ENCODE measurements around the gene IL1R2. TPM values are rescaled to one million over a fixed set of nuclear protein-coding genes. Genes with fewer than 3 reads are reported as not detected.

IL1R2 gene
- total and polyA plus RNA-seq, 2 of the 13 experiments (the other 11 are each of a cell fraction or from before 2014, with no cell fraction given): 3.6 to 7.3 TPM

GRCh38 chr2:101995019-101995418 is 3.3 kb downstream of the IL1R2 start:
- Histone ChIP-seq H3K27me3 (ENCODE audit: control insufficient read depth in 1 of 2, insufficient read depth in 2 of 2, low read length in 2 of 2) (peaks cover 2 to 49% of the 10 kb centered on the region in 2 experiments), H3K79me2 (ENCODE audit: insufficient read depth, low read length) (no peaks in the 10 kb centered on the region), H3K4me1 (ENCODE audit: insufficient read depth, low read length) (peaks cover 23% of the 10 kb centered on the region), H3K27ac (ENCODE audit: extremely low read length, insufficient read depth, low read length) (no peak overlapping the region), H3K4me2 (ENCODE audit: low read depth, low read length) (no peak overlapping the region), H3K36me3 (replicated peaks in 1 of 2; ENCODE audit: control insufficient read depth in 1 of 2, insufficient read depth in 2 of 2, low read length in 2 of 2) (no peaks in the 10 kb centered on the region), H3K9ac (ENCODE audit: insufficient read depth, low read depth, low read length) (no peak overlapping the region), H4K20me1 (ENCODE audit: insufficient read depth, low read length) (no peaks in the 10 kb centered on the region), H2AFZ (ENCODE audit: low read length) (no peak overlapping the region), H3K9me3 (ENCODE audit: low read length) (no peaks in the 10 kb centered on the region), H3K4me3 (replicated peaks in 1 of 3; ENCODE audit: insufficient read depth in 1 of 3, low read depth in 2 of 3, low read length in 3 of 3) (no peak overlapping the region)
- DNase-seq (ENCODE audit: low spot score) (no peak), FAIRE-seq (no peak), ATAC-seq (no peak)
- no TSS peak for BruUV-seq (replicated peaks)
- POLR2A ChIA-PET: interaction anchor here (1.4 kb wide), 1 partner anchor 11 kb away, joined by 5 read pairs; no protein-coding TSS in a partner anchor
- WGBS (ENCODE audit: low lambda C conversion rate): 50% methylated on average over 1 of the region's 1 CpG
- intact Hi-C loops (cut with micrococcal nuclease; ENCODE audit: unreplicated experiment): no loop called here
- in situ Hi-C loops (cut with HindIII; ENCODE audit: extremely low pct_ligation_motif_present, low pct_unique_long_range_greater_than_20kb): loop anchor here (10.0 kb wide), 1 partner anchor 360 kb away; the partner anchor contains the start of gene IL18R1
- CTCF ChIA-PET (ENCODE audit: low intra/inter-chr PET ratio, low total read pairs): no interaction called here
- TF ChIP-seq ZNF501 (CRISPR knock-in tag; IDR thresholded peaks at IDR 0.05) (no peak), CBX5 (CRISPR knock-in tag; IDR thresholded peaks at IDR 0.05; ENCODE audit: borderline replicate concordance) (no peak), SMYD3 (CRISPR knock-in tag; IDR thresholded peaks at IDR 0.05) (no peak), GABPA (IDR thresholded peaks at IDR 0.05; ENCODE audit: low read depth, low read length) (no peak), GABPA (CRISPR knock-in tag; IDR thresholded peaks at IDR 0.05; ENCODE audit: low read depth) (no peak), PLSCR1 (CRISPR knock-in tag; IDR thresholded peaks at IDR 0.05; ENCODE audit: borderline replicate concordance) (no peak), SALL2 (CRISPR knock-in tag; IDR thresholded peaks at IDR 0.05) (no peak), ZSCAN20 (CRISPR knock-in tag; IDR thresholded peaks at IDR 0.05; ENCODE audit: borderline replicate concordance) (no peak), SNRNP70 (IDR thresholded peaks at IDR 0.05; ENCODE audit: low read depth, low read length) (no peak)
